NT2/D1 (cell line): ENCODE measurements around the gene UQCC2.

Source experiments
- SUZ12 ChIP-seq: IDR thresholded peaks from 2 replicates; pipeline ENCODE4 v1.6.1; 2011; ENCODE audit not compliant: insufficient read length, insufficient read depth; ENCODE audit errors: extremely low read depth
- YY1 ChIP-seq: IDR thresholded peaks from 2 replicates; pipeline ENCODE4 v1.6.1; 2011; ENCODE audit not compliant: insufficient read length, insufficient read depth
- ZNF274 ChIP-seq: IDR thresholded peaks from 2 replicates; pipeline ENCODE4 v1.6.1; 2011; ENCODE audit warnings: mild to moderate bottlenecking, low read depth, low read length

DNA sequence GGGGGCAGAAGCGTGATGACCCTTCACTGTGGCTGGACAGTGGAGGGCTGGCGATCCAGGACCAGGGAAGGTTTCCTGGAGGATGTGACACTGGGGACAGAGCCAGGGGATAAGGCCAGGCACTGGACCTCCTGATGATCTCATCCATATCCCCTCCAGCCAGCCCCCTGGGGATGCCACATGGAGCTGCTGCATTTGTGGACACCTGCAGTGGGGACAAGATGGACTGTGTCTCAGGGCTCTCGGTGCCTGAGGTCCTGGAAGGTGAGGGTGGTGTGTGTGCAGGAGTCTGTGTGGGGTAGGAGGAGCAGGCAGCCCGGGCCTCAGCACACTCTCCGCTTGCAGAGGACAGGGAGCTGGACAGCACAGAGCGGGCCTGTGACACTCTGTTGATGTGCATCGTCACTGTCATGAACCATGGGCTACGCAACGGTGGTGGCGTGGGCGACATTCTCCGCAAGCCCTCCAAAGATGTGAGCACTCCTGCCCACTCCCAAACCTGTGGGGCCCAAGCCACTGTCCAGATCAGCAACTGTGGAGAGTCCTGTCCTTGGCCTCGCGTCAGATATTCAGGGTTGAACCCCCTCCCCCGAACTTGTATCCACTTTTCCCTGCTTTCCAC lies 19.9 kb downstream of the UQCC2 start:
- TF ChIP-seq ZNF274 (no peak), SUZ12 (no peak), YY1 (no peak)
